ENCODE measurements around the gene SETD2. TPM values are rescaled to one million over a fixed set of nuclear protein-coding genes. Genes with fewer than 3 reads are reported as not detected.
A peak's percentile ranks its signal among the peaks of the same experiment; 100 is the strongest.

The SETD2 gene
- total RNA-seq, 1 experiment from 2014 or later: 60.8 TPM

- Histone ChIP-seq H2BK15ac (ENCODE audit: low read depth, low read length) (no peak overlapping the region), H2BK120ac (ENCODE audit: low read depth, low read length, poor library complexity, severe bottlenecking) (no peak overlapping the region), H2AK5ac (ENCODE audit: insufficient read length, low read length) (no peak overlapping the region), H3K79me1 (ENCODE audit: insufficient read depth, low read depth, low read length, poor library complexity, severe bottlenecking) (no peaks in the 10 kb centered on the region), H3K9ac (ENCODE audit: extremely low read depth, insufficient read length, low read length) (no peak overlapping the region), H3K9me3 (ENCODE audit: control insufficient read depth, low read depth, low read length) (no peaks in the 10 kb centered on the region), H4K91ac (ENCODE audit: insufficient read length, low read depth, low read length) (no peak overlapping the region), H3K4me2 (ENCODE audit: insufficient read depth, insufficient read length, low read length) (no peak overlapping the region), H3K56ac (ENCODE audit: insufficient read length, low read depth, low read length) (no peak overlapping the region), H3K23me2 (ENCODE audit: insufficient read length, low read depth, low read length, poor library complexity, severe bottlenecking) (no peaks in the 10 kb centered on the region), H4K5ac (ENCODE audit: insufficient read length, low read depth, low read length) (no peak overlapping the region), H2BK12ac (ENCODE audit: insufficient read length, low read depth, low read length) (no peak overlapping the region), H3T11ph (ENCODE audit: low read length) (no peak overlapping the region), H4K8ac (replicated peaks; ENCODE audit: insufficient read length, low read depth, low read length) (no peak overlapping the region), H3K4ac (ENCODE audit: low read depth, low read length) (no peak overlapping the region), H3K27me3 (ENCODE audit: insufficient read depth, low read length) (no peaks in the 10 kb centered on the region), H3K14ac (ENCODE audit: insufficient read depth, low read length) (no peak overlapping the region), H3K18ac (ENCODE audit: insufficient read length, low read depth, low read length) (no peak overlapping the region), H2BK5ac (ENCODE audit: insufficient read length, low read length) (no peak overlapping the region), H3K79me2 (ENCODE audit: insufficient read depth, low read length) (no peaks in the 10 kb centered on the region), H3K23ac (ENCODE audit: insufficient read length, low read depth, low read length) (no peak overlapping the region), H4K20me1 (ENCODE audit: control insufficient read depth, insufficient read depth, insufficient read length) (no peaks in the 10 kb centered on the region), H2AFZ (ENCODE audit: low read length) (no peak overlapping the region), H2BK20ac (ENCODE audit: low read depth, low read length, poor library complexity, severe bottlenecking) (no peak overlapping the region), H3K4me1 (ENCODE audit: insufficient read depth, low read length) (no peaks in the 10 kb centered on the region), H3K27ac (ENCODE audit: insufficient read length, low read depth, low read length) (no peak overlapping the region)
- Mint-ChIP-seq H3K4me1 (peaks cover 5 to 8% of the 10 kb centered on the region in 2 experiments), H3K9me3 (no peaks in the 10 kb centered on the region; a peak in 1 of 5 replicates), H3K36me3 (ENCODE audit: insufficient read depth in 1 of 3, low read depth in 3 of 3) (peaks cover 13 to 33% (median 28%) of the 10 kb centered on the region in 3 experiments; a peak in 6 of 7 replicates), H3K4me3 (no peak overlapping the region), H3K27me3 (ENCODE audit: low read depth) (no peaks in the 10 kb centered on the region), H3K27ac (peak overlapping the region in 1 of 3 experiments; percentile 85; a peak in 1 of 7 replicates)
- WGBS (ENCODE audit: extremely low coverage, insufficient read length, low lambda C conversion rate): no CpG with 5 or more reads among the region's 22 CpGs
- TF ChIP-seq CTCF (conservative IDR thresholded peaks at IDR 0.05): no peak; the same call in 2 of the 3 replicates
- DNase-seq: no peak
Measured at GRCh38 chr3:46998852-46999515, 164.9 kb downstream of the SETD2 start.

All from H9 (cell line).